Astrocyte of the hippocampus (primary cell): Measurements from ENCODE around the gene MYEOV.
A peak's percentile ranks its signal among the peaks of the same experiment; 100 is the strongest.

Experiments used
- DNase-seq: peaks from one replicate; pipeline ENCODE4 v3.0.0; 2011; ENCODE audit warnings: low read depth, low spot score

Gene MYEOV

DNA sequence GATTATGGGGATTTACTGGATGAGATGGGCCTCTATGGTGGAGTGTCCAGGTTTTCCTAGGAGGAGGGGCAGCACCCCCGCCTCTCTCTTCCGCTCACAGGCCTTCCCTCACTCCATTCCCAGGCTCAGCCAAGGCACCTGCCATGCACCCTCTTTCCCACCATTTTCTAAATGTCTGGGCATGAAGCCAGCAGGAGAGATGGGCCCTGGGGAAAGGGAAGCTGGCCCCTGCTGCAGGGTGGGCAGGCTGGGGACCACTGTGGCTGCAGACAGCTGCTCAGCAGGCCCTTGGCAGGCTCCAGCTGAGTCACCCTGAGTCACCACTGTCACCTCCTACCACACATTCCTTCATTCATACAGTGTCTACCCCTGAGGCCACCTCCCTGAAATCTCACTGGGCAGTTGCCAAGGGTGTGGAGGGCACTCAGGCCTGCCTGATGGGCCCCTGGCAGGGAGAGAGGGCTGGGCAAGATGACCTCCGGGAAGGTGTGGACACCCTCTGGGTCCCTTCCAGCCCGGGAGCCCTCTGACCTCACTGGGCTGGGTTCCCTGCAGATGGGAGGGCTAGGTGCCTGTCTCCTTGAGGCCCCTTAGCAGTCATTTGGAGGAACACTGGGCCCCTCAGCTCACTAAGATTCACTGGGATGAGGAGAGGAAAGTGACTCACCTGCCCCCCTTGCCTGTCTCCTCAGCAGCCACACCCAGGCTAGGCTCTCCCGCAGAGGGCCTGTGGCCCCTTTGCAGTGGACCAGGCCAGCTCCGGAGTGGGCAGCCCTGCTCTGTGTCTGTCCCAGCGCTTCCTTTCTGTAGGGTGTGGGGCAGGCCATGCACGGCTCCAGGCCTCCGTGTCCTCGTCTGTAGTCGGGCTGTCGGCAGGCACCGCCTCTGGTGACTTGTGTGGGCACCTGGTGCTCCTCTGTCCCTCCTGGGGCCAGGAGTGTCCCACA lies 7.8 kb downstream of the MYEOV start:
- DNase-seq = peak; percentile 89

- no peak for DNase-seq
These were observed 8.6 kb downstream of the MYEOV start for GRCh38 chr11:69302447-69303020.

- DNase-seq = no peak
These were observed 9.5 kb downstream of the MYEOV start for GRCh38 chr11:69303427-69303826.

GRCh38 chr11:69304258-69304657 lies 10.3 kb downstream of the MYEOV start:
- no peak for DNase-seq

DNA sequence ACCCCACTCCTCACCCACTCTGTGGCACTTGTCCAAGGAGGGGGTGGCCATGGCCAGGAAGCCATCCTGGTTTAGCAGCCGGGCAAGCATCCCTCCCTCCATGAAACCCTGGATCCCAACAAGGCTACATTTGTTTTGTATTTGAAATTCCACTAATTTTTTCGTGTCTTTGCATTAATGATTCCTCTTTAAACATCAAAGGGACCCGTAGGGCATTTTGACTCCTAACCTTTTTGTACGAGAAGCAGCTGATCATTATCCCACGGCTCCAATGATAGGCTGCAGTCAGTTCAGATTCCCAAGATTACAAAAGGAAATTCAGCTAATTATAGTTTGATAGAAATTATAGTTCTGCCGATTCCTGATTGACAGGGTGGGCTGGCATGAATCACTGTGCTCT lies 10.7 kb downstream of the MYEOV start:
- DNase-seq = no peak

GRCh38 chr11:69305885-69306540 lies 12.1 kb downstream of the MYEOV start:
- DNase-seq = no peak

DNA sequence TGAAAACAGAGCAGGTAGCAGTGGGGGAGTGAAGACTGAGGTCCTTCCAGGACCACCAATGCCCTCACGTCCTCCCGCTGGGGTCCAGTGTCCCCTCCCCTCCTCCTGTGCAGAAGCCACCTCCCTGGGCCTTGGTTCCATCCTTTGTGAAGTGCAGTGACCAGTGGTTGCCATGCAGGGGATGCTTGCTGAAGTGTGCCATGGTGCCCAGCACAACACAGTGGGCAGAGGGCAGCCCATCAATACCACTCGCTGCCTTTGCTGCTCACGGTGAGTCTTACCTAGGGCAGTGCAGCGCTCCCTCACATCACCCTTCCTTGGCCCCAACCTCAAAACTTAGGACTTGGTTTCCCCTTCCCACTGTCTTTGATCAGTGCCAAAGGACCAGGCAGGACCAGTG lies 12.9 kb downstream of the MYEOV start:
- no peak for DNase-seq

- no peak for DNase-seq
These were observed 13.5 kb downstream of the MYEOV start for GRCh38 chr11:69307421-69307820.

- no peak for DNase-seq
These were observed 14.0 kb downstream of the MYEOV start for GRCh38 chr11:69307871-69308431.

DNA sequence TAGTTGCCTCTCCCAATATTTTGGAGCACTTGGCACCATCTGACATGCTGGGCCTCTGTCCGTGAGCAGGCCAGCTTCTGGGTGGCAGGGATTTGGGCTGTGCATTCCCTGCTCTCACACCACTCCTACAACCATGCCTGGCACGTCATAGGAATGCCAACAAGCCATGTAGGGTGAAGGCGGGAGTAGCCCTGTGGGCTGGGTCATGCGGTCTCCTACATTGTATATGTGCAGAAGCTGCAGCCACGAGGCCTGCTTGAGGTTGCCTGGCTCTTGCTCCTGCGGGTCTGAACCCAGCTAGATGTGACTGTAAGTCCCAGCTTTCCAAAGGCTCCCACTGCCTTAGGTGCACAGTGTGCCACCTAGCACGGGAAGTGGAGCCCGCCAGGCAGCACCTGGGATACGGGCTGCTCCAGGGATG lies 14.5 kb downstream of the MYEOV start:
- no peak for DNase-seq

DNA sequence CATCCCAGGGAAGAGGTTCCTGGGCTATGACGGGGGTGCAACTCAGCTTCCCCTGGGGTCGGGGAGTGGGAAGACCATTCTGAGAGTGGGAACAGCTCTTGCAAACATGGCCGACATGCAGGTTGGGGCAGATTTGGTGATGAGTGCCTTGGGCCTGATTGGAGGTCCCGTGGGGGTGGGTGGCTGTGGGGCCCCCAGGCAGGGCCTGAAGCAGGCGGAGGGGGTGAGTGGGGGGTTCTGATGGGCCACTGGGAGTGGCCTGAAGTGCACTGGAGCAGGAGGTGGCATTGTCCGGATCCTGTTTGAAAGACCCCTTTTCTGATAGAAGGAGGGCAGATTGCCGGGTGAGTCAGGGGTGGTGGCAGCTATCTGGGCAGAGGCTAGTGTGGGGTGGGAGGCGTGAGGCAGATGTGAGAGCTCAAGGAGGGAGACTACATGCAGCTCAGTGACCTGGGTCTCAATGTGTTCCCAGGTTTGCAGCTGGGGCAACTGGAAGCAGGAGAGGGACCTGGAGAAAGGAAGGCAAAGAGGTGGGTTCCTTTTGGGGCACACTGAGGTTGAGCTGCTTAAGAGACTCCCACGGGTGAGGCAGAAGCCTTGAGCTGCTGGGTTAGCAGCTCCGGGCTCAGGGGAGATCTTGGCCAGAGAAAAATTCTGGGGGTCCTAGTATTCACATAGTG lies 15.1 kb downstream of the MYEOV start:
- no peak for DNase-seq

DNA sequence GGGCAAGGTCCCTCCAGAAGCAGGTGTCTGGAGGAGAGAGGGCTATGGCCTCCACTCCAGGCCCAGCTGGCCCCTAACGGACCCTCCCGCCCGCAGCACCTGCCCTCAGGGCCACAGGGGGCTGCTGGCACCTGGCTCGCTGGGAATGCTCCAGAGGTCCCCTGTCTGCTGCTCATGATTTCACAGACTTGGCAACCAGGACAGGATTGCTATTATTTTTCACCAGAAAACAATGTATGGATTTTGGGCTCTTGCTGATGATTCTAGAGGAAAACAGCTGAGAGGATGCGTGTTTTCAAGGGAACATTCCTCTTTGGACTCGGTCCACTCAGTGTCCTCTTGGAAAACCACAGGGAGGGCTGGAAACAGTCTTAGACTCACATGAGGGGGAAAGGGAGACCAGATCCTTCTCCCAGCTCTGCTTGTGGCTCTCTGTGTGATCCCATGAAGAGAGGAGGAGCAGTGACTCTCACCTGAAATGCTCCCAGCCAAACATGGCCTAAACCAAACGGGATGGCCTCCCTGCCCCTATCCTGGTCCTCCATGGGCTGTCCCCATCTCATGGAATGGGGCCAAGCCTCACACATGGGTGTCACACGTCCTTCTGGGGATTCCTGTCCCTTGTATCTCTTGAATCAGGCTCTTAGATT lies 15.8 kb downstream of the MYEOV start:
- no peak for DNase-seq

DNA sequence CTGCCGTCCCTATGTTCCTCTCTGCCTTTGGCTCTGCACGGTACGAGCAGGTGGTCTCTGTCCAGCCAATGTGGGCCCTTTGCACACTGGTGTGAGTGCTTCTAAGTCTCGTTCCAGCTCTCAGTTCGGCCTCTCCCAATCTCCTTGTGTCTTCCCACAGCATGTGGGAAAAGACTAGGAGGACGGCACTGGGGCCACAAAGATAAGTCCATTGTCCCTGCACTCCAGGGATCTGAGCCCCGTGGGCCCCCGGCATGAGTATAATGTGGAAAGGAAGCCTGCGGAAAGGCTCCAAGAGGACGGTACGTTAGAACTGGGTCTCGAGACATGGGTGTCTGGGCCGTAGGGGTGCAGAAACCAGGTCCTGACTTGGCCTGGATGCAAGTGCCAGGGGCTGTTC lies 16.4 kb downstream of the MYEOV start:
- no peak for DNase-seq

DNA sequence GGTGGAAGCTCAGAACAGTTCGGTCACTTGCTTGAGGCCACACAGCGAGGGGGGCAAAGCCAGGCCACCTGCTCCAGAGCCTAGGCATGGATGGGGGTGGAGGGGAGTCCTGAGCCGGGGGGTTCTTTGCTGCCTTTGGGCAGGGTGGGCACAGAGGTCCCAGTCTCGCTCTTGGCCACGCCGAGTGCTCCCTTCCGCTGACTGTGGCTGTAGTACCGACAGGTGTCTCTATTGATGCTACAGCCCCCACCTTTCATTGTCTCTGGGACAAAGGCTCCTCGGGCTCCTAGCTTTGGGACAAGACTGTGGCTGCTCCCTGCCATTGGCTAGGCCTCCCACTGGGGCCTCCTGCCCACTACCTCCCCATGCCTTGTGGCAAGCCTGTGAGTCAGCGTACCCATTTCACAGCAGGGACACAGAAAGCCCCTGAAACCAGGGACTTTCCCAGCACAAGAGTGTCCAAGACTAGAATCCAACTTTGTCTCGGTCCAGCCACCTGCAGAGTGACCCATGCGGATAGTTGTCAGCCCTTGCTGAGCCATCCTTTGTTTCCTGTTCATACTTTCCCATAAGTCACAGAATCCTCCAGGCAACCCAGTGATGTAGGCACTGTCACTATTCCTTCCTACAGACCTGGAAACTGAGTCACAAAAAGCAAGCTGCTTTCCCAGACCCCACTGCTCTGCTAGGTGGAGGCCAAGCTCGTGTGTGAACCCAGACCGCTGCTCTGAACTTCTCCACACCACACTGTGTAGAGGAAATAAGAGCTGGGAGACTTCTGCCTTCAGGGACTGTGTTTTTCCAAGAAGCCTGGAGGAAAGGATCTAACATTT lies 17.2 kb downstream of the MYEOV start:
- DNase-seq = no peak

DNA sequence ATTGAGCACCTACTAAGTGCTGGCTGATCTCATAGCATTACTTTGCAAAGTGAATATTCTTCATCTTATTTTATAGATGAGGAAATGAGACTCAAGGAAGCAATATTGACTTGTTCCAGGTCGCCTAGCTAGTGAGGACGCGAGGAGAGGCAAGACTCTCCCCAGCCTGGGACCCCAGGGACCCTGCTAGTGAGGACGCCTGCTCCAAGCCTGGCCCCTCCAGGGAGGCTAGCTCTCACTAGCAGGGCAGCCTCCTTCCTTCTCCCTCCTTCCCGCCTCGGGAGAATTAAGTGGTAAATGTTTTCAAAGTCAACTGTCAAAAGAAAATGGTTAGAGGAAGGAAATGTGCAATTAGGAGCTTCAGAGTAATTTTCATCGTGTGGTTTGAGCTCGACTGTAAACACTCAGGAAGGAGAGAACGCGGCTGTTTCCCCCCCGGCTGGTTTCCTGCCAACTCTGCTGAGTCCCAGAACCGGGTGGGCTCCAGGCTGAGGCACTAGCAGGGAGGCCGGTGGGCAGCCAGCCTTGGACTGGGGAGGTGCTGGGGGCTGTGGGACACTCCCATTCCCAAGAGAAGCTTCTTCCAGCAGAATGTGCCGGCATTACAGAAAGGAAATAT lies 17.9 kb downstream of the MYEOV start:
- DNase-seq = peak; percentile 28

- DNase-seq = no peak
These were observed 18.8 kb downstream of the MYEOV start for GRCh38 chr11:69312453-69313404.

GRCh38 chr11:69313992-69314391 lies 20.0 kb downstream of the MYEOV start:
- no peak for DNase-seq

DNA sequence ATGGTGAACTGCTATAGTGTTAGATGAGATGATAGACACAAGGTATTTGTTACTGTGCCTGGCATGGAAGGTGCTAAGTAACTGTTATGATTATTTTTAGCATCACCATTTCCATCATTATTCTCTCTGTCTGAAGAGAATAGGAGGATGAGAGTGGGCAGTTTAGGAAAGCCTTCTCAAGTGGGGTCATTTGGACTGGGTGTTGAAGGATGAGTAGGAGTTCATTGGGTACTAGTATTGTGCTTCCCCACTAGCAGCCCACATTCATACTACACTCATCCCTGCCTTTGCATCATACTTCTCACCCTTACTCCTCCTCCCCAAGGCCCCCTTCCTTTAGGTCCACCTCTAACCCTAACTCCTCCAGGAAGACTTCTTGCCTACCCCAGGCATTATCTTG lies 20.6 kb downstream of the MYEOV start:
- no peak for DNase-seq

DNA sequence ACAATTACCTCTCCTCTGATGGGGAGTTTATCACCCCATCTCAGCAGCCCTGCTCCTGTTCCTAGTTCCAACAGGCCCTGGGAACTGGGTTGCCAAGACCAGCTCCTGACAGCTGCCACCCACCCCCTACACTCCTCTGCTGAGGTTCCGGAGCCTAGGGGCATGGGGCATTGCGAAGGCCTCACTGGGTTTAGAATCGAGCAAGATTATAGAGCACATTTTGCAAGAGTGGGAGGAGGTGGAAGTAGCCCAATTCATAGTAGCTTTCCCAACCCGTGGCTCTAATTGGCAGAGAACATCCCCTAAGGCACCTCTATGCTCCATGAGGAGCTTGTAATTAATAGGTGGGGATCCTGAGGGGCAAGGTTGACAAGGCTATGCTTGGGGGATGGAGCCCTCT lies 23.0 kb downstream of the MYEOV start:
- no peak for DNase-seq
